Mesothelial cell of epicardium (in vitro differentiated cells): ENCODE results near the gene GATD1. TPM values are rescaled to one million over a fixed set of nuclear protein-coding genes. Genes with fewer than 3 reads are reported as not detected.

Source experiments
- DNase-seq, 2 experiments: peaks; one replicate each; pipeline ENCODE4 v3.0.0; 2021; ENCODE audit warnings: low spot score in 2 of 2; ENCODE audit not compliant: unreplicated experiment in 2 of 2
- H3K27ac Mint-ChIP-seq: 2 replicates; pipeline ENCODE4 v1.8.0; 2021; ENCODE audit warnings: mixed read lengths
- H3K27me3 Mint-ChIP-seq: 2 replicates; pipeline ENCODE4 v1.8.0; 2021; ENCODE audit warnings: low read depth, mixed read lengths
- H3K36me3 Mint-ChIP-seq: 2 replicates; pipeline ENCODE4 v1.8.0; 2021; ENCODE audit warnings: mixed read lengths
- H3K4me1 Mint-ChIP-seq: 2 replicates; pipeline ENCODE4 v1.8.0; 2021; ENCODE audit warnings: mixed read lengths
- H3K4me3 Mint-ChIP-seq: 2 replicates; pipeline ENCODE4 v1.8.0; 2021; ENCODE audit warnings: mild to moderate bottlenecking, moderate library complexity, mixed read lengths
- H3K9me3 Mint-ChIP-seq: 2 replicates; pipeline ENCODE4 v1.8.0; 2021; ENCODE audit warnings: mixed read lengths
- CTCF ChIP-seq: fragments of 200-600 bp; sonication (generic); IDR thresholded peaks from one replicate; pipeline ENCODE4 v1.5.0; 2021; ENCODE audit warnings: antibody characterized with exemption; ENCODE audit not compliant: unreplicated experiment
- total RNA-seq: library from RNA; stranded (reverse); gene quantifications from 3 replicates; pipeline ENCODE4 v1.2.1, GENCODE V29; 2021

Gene GATD1
- total RNA-seq, 1 donor from 2014 or later = 91.2 TPM

GRCh38 chr11:791658-792534, 14.6 kb upstream of the GATD1 start:
- Mint-ChIP-seq H3K27me3 (peaks cover 4% of the 10 kb centered on the region), H3K36me3 (peaks cover 3% of the 10 kb centered on the region), H3K4me3 (no peak overlapping the region), H3K9me3 (no peaks in the 10 kb centered on the region), H3K4me1 (peaks cover 10% of the 10 kb centered on the region), H3K27ac (no peak overlapping the region)
- no peak for TF ChIP-seq CTCF
- DNase-seq = no peak

- Mint-ChIP-seq H3K27me3 (peaks cover 4% of the 10 kb centered on the region), H3K9me3 (no peaks in the 10 kb centered on the region), H3K36me3 (peaks cover 3% of the 10 kb centered on the region), H3K4me1 (peaks cover 1% of the 10 kb centered on the region), H3K4me3 (no peak overlapping the region), H3K27ac (no peak overlapping the region)
- DNase-seq = no peak
- no peak for TF ChIP-seq CTCF
These were observed 13.7 kb upstream of the GATD1 start for GRCh38 chr11:790721-791564.

GRCh38 chr11:789943-790342, 12.7 kb upstream of the GATD1 start, which contains the start of gene CEND1:
Gene CEND1 (minus strand): TSS chr11:790090. CDS start chr11:788576, 1,514 bp downstream.
- Mint-ChIP-seq H3K9me3 (no peaks in the 10 kb centered on the region), H3K4me3 (no peak within 1 kb of the TSS), H3K27ac (no peak within 1 kb of the TSS), H3K27me3 (peaks cover 4% of the 10 kb centered on the region), H3K36me3 (peaks cover 3% of the 10 kb centered on the region), H3K4me1 (no peaks in the 10 kb centered on the region)
- DNase-seq = no peak
- no peak for TF ChIP-seq CTCF

- no peaks in the 10 kb centered on the region for H3K9me3 Mint-ChIP-seq
- no peak for DNase-seq
- no peak overlapping the region for H3K4me3 Mint-ChIP-seq
- no peak for TF ChIP-seq CTCF
- peaks cover 4% of the 10 kb centered on the region for H3K27me3 Mint-ChIP-seq
- no peak overlapping the region for H3K27ac Mint-ChIP-seq
- H3K4me1 Mint-ChIP-seq = no peaks in the 10 kb centered on the region
- peaks cover 3% of the 10 kb centered on the region for H3K36me3 Mint-ChIP-seq
These were observed 12.0 kb upstream of the GATD1 start for GRCh38 chr11:788953-789940.

- H3K27ac Mint-ChIP-seq = no peak overlapping the region
- no peak for DNase-seq
- peaks cover 6% of the 10 kb centered on the region for H3K36me3 Mint-ChIP-seq
- H3K9me3 Mint-ChIP-seq = no peaks in the 10 kb centered on the region
- peaks cover 8% of the 10 kb centered on the region for H3K4me1 Mint-ChIP-seq
- peaks cover 4% of the 10 kb centered on the region for H3K27me3 Mint-ChIP-seq
- no peak overlapping the region for H3K4me3 Mint-ChIP-seq
- TF ChIP-seq CTCF = no peak
These were observed 10.8 kb upstream of the GATD1 start for GRCh38 chr11:788009-788640.
